ENCODE measurements around the gene IRF8. TPM values are rescaled to one million over a fixed set of nuclear protein-coding genes. Genes with fewer than 3 reads are reported as not detected.

Gene IRF8
- total RNA-seq, 4 donors from 2014 or later: 1.5 to 3.1 (median 2.8) TPM

DNA sequence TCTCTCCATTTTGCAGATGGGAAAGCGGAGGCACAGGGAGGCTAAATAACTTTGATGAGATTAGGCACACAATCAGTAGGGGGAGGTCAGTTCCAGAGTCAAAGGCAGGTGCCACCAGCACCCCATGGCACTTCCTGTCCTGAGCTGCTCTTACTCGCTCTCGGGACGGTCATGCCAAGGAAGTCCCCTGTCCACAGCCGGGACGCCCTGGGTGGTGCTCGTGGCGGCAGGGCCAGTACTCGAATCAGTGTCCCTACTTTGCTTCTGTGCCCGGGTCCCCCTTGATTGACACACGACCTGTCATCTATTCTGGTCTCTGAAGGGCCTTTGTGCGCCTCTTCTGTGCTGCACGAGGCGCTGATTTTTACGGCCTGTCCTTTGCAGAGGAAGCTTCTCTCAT is 31.3 kb downstream of the IRF8 start:
- Histone ChIP-seq H3K4me1 (no peaks in the 10 kb centered on the region), H3K27ac (no peak overlapping the region), H3K9me3 (no peaks in the 10 kb centered on the region), H3K4me3 (no peak overlapping the region), H3K36me3 (no peaks in the 10 kb centered on the region), H3K27me3 (peaks cover 0 to 25% (median 3%) of the 10 kb centered on the region in 3 donors)
- ATAC-seq (no peak), DNase-seq (no peak)
- intact Hi-C loops (cut with DNase I; ENCODE audit: low total_unique reads): no loop called here
- no peak for TF ChIP-seq POLR2A (IDR thresholded peaks at IDR 0.05)
- in situ Hi-C loops (cut with MboI; ENCODE audit: low sequenced_read_pairs in 4 of 4): no loop called here

- Histone ChIP-seq H3K27me3 (peaks cover 0 to 19% (median 0%) of the 10 kb centered on the region in 3 donors), H3K36me3 (no peaks in the 10 kb centered on the region), H3K4me1 (no peaks in the 10 kb centered on the region), H3K9me3 (no peaks in the 10 kb centered on the region), H3K27ac (no peak overlapping the region), H3K4me3 (no peak overlapping the region)
- intact Hi-C loops (cut with DNase I; ENCODE audit: low total_unique reads) (no loop called here), in situ Hi-C loops (cut with MboI; ENCODE audit: low sequenced_read_pairs in 4 of 4) (no loop called here)
- TF ChIP-seq CTCF (IDR thresholded peaks at IDR 0.05 in 4 of 5, conservative IDR thresholded peaks at IDR 0.05 in 1 of 5): no peak
- TF ChIP-seq POLR2A (IDR thresholded peaks at IDR 0.05): no peak
- ATAC-seq (no peak), DNase-seq (no peak)
Measured at GRCh38 chr16:85931596-85932402, 32.8 kb downstream of the IRF8 start.

GRCh38 chr16:85934210-85934609 is 35.2 kb downstream of the IRF8 start:
- in situ Hi-C loops (cut with MboI; ENCODE audit: low sequenced_read_pairs in 4 of 4) (no loop called here), intact Hi-C loops (cut with DNase I; ENCODE audit: low total_unique reads) (no loop called here)
- no peak for DNase-seq
- Histone ChIP-seq H3K9me3 (no peaks in the 10 kb centered on the region), H3K4me3 (no peak overlapping the region), H3K4me1 (no peaks in the 10 kb centered on the region), H3K27me3 (peaks cover 0 to 10% (median 0%) of the 10 kb centered on the region in 3 donors), H3K36me3 (no peaks in the 10 kb centered on the region), H3K27ac (no peak overlapping the region)
- ATAC-seq: no peak
- TF ChIP-seq POLR2A (IDR thresholded peaks at IDR 0.05): no peak
- TF ChIP-seq CTCF (IDR thresholded peaks at IDR 0.05 in 4 of 5, conservative IDR thresholded peaks at IDR 0.05 in 1 of 5): no peak

DNA sequence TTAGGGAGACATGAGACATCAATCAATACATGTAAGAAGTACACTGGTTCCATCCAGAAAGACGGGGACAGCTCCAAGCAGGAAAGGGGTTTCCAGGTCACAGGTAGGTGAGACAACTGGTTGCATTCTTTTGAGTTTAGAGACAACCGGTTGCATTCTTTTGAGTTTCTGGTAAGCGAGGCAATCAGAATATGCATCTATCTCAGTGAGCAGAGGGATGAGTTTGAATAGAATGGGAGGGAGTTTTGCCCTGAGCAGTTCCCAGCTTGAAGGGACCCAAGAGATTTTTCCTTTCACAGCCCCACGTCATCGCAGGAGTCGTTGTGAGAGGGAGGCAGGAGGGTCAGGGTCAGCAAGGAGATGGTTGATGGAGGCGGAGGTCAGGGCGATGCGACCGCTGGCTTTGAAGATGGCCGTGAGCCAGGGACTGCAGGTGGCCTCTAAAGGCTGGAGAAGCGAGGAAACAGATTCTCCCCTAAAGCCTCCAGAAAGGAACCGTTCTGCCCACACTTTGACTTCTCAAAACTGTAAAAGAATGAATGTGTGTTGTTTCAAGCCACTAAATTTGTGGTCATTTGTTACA is 36.5 kb downstream of the IRF8 start:
- DNase-seq (no peak), ATAC-seq (no peak)
- Histone ChIP-seq H3K36me3 (no peaks in the 10 kb centered on the region), H3K4me3 (no peak overlapping the region), H3K4me1 (no peaks in the 10 kb centered on the region), H3K9me3 (no peaks in the 10 kb centered on the region), H3K27me3 (peaks cover 0 to 3% (median 0%) of the 10 kb centered on the region in 3 donors), H3K27ac (no peak overlapping the region)
- intact Hi-C loops (cut with DNase I; ENCODE audit: low total_unique reads) (no loop called here), in situ Hi-C loops (cut with MboI; ENCODE audit: low sequenced_read_pairs in 4 of 4) (no loop called here)
- TF ChIP-seq CTCF (IDR thresholded peaks at IDR 0.05 in 4 of 5, conservative IDR thresholded peaks at IDR 0.05 in 1 of 5): no peak
- no peak for TF ChIP-seq POLR2A (IDR thresholded peaks at IDR 0.05)

DNA sequence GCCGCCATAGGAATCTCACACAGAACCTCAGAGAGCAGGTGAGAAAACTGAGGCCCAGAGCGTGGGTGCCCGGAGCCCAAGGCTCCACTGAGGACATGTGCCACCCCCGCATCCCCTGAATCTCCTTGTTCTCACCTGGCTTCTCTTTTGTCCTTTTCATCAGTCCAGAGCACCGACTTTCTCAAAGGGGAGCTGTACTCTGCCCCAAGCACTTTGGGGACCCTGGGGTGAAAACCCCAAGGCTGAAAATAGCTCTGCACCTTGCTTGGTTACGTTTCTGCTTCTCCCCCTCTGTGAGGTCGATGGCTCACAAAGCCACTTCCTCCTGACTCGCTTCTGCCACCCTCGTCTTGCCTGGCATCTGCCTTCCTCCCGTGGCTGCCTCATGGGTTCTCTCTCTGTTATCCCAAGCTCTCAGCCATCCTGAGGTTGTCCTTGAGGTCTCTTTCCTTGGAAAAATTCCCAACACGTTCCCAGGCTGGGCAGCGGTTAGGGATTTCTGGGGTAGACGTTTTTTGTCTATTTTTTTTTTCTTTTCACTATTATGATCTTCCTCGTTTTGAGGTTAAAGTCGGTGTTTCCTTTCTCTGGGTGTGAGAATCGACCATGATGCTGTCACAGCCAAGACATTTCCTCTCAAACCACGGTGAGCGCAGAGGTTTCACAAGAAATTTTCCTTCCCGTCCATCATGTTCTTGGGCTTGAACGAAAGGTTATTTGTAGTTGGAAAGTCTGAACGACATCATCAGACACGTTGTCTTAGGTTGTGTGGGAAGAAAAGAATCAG is 37.2 kb downstream of the IRF8 start:
- Histone ChIP-seq H3K4me1 (no peaks in the 10 kb centered on the region), H3K36me3 (no peaks in the 10 kb centered on the region), H3K4me3 (no peak overlapping the region), H3K27ac (no peak overlapping the region), H3K27me3 (no peaks in the 10 kb centered on the region), H3K9me3 (no peaks in the 10 kb centered on the region)
- ATAC-seq (no peak), DNase-seq (no peak)
- no peak for TF ChIP-seq CTCF (IDR thresholded peaks at IDR 0.05 in 4 of 5, conservative IDR thresholded peaks at IDR 0.05 in 1 of 5)
- no peak for TF ChIP-seq POLR2A (IDR thresholded peaks at IDR 0.05)
- in situ Hi-C loops (cut with MboI; ENCODE audit: low sequenced_read_pairs in 4 of 4): no loop called here
- intact Hi-C loops (cut with DNase I; ENCODE audit: low total_unique reads): no loop called here

Measured in gastrocnemius medialis (tissue), 4 donors.